Esophagus squamous epithelium (tissue), 5 donors: ENCODE measurements around the gene DLK1. TPM values are rescaled to one million over a fixed set of nuclear protein-coding genes. Genes with fewer than 3 reads are reported as not detected.

Experiments used
- DNase-seq: peaks from one replicate; lab custom pipeline; 2025; lab: John Stamatoyannopoulos, UW
- H3K27ac ChIP-seq, 4 donors: fragments of 200-600 bp; sonication (generic); one replicate each; pipeline ENCODE4 v1.5.1; 2016 to 2019; ENCODE audit warnings: mild to moderate bottlenecking in 1 of 4
- H3K27me3 ChIP-seq, 4 donors: fragments of 200-600 bp; sonication (generic); 1 replicate in 3 of 4; 2 replicates in 1 of 4; pipeline versions ENCODE4 v1.5.1 to v1.6.0; 2017 to 2021; ENCODE audit warnings: antibody characterized with exemption in 1 of 4
- H3K36me3 ChIP-seq, 3 donors: fragments of 200-600 bp; sonication (generic); one replicate each; pipeline ENCODE4 v1.5.1; 2016 to 2019
- H3K4me1 ChIP-seq, 3 donors: fragments of 200-600 bp; sonication (generic); one replicate each; pipeline ENCODE4 v1.5.1; 2017 to 2019
- H3K4me3 ChIP-seq, 4 donors: fragments of 200-600 bp; sonication (generic); 1 replicate in 3 of 4; 2 replicates in 1 of 4; pipeline ENCODE4 v1.5.1; 2016 to 2019; ENCODE audit warnings: mild to moderate bottlenecking in 2 of 4, moderate library complexity in 1 of 4
- H3K9me3 ChIP-seq, 3 donors: fragments of 200-600 bp; sonication (generic); one replicate each; pipeline ENCODE4 v1.5.1; 2016 to 2019
- CTCF ChIP-seq, 6 experiments: fragments of 450-650 bp in 4 of 6; fragments of 200-600 bp in 2 of 6; sonication (generic) in 2 of 6; IDR thresholded peaks; one replicate each; pipeline ENCODE4 v1.5.1; 2016 to 2019; ENCODE audit warnings: antibody characterized with exemption in 6 of 6, mild to moderate bottlenecking in 4 of 6, moderate library complexity in 4 of 6
- POLR2A ChIP-seq, 4 donors: fragments of 450-650 bp; IDR thresholded peaks; one replicate each; pipeline ENCODE4 v1.6.1; 2017; ENCODE audit warnings: antibody characterized with exemption in 4 of 4, mild to moderate bottlenecking in 4 of 4, moderate library complexity in 3 of 4
- WGBS, 2 donors: methylation state at CpG; one replicate each; pipeline ENCODE4 v1.1.5; 2018; 5-methylcytosine and 5-hydroxymethylcytosine counted together
- intact Hi-C: fragments of 100-400 bp; cut with DNase I; formaldehyde crosslinking; loops from one replicate; pipeline ENCODE4 v1.15.0; 2022
- total RNA-seq, 4 donors: library from RNA; depleted of rRNA; stranded (reverse); fragments of >200 nt; gene quantifications; one replicate each; pipeline ENCODE4 v1.1.0, GENCODE V29; 2016
- donor health status: DM: yes; HTN: yes; CAD: no.

Gene DLK1
- total RNA-seq, 4 donors from 2014 or later, result not detected

- intact Hi-C loops, result no loop called here
These were observed 24.1 kb upstream of the DLK1 start for GRCh38 chr14:100702590-100702989.

GRCh38 chr14:100703386-100704220, 23.1 kb upstream of the DLK1 start:
- no peaks in the 10 kb centered on the region for H3K36me3 ChIP-seq
- H3K4me1 ChIP-seq, result peaks cover 0 to 13% (median 0%) of the 10 kb centered on the region in 3 donors
- peaks cover 0 to 18% (median 0%) of the 10 kb centered on the region in 4 donors for H3K27me3 ChIP-seq
- no peak for DNase-seq
- 57 to 84% methylated on average over 8 to 9 of the region's 24 CpGs for WGBS, 2 donors
- no peaks in the 10 kb centered on the region for H3K9me3 ChIP-seq
- TF ChIP-seq POLR2A (IDR thresholded peaks at IDR 0.05), result no peak
- TF ChIP-seq CTCF (IDR thresholded peaks at IDR 0.05), result no peak
- no peak overlapping the region for H3K27ac ChIP-seq
- intact Hi-C loops, result no loop called here
- no peak overlapping the region for H3K4me3 ChIP-seq

More at GRCh38 chr14:100702590-100702989, 24.1 kb upstream of the DLK1 start:
- 79 to 84% methylated on average over 8 of the region's 8 CpGs for WGBS, 2 donors
- no peaks in the 10 kb centered on the region for H3K9me3 ChIP-seq
- no peak for TF ChIP-seq POLR2A (IDR thresholded peaks at IDR 0.05)
- no peak for TF ChIP-seq CTCF (IDR thresholded peaks at IDR 0.05)
- no peak for DNase-seq
- H3K4me1 ChIP-seq, result peaks cover 0 to 9% (median 0%) of the 10 kb centered on the region in 3 donors
- H3K4me3 ChIP-seq, result no peak overlapping the region
- no peaks in the 10 kb centered on the region for H3K36me3 ChIP-seq
- no peak overlapping the region for H3K27ac ChIP-seq
- peaks cover 0 to 16% (median 0%) of the 10 kb centered on the region in 4 donors for H3K27me3 ChIP-seq

- WGBS, 2 donors, result 69 to 82% methylated on average over 12 to 13 of the region's 13 CpGs
- Histone ChIP-seq H3K27ac (no peak overlapping the region), H3K27me3 (peaks cover 0 to 37% (median 2%) of the 10 kb centered on the region in 4 donors), H3K4me1 (peaks cover 0 to 37% (median 12%) of the 10 kb centered on the region in 3 donors), H3K9me3 (no peaks in the 10 kb centered on the region), H3K4me3 (no peak overlapping the region), H3K36me3 (no peaks in the 10 kb centered on the region)
- TF ChIP-seq POLR2A (IDR thresholded peaks at IDR 0.05) (no peak), CTCF (IDR thresholded peaks at IDR 0.05) (no peak)
- intact Hi-C loops, result no loop called here
- DNase-seq, result no peak
These were observed 20.5 kb upstream of the DLK1 start for GRCh38 chr14:100706200-100706599.

GRCh38 chr14:100706860-100707259, 19.8 kb upstream of the DLK1 start:
- WGBS, 2 donors, result 75 to 91% methylated on average over 5 of the region's 5 CpGs
- intact Hi-C loops, result no loop called here
- TF ChIP-seq CTCF (IDR thresholded peaks at IDR 0.05), result no peak
- no peak for TF ChIP-seq POLR2A (IDR thresholded peaks at IDR 0.05)
- no peaks in the 10 kb centered on the region for H3K9me3 ChIP-seq
- DNase-seq, result no peak
- H3K36me3 ChIP-seq, result no peaks in the 10 kb centered on the region
- H3K4me1 ChIP-seq, result peaks cover 0 to 39% (median 13%) of the 10 kb centered on the region in 3 donors
- no peak overlapping the region for H3K27ac ChIP-seq
- no peak overlapping the region for H3K4me3 ChIP-seq
- peaks cover 0 to 38% (median 2%) of the 10 kb centered on the region in 4 donors for H3K27me3 ChIP-seq
